Esophagus muscularis mucosa (tissue), 4 donors: ENCODE measurements around the gene C16orf96.

Source experiments
- EP300 ChIP-seq: sonication (generic); formaldehyde crosslinking; IDR thresholded peaks from one replicate; pipeline ENCODE4 v1.6.1; 2017; ENCODE audit warnings: antibody characterized with exemption
- POLR2A ChIP-seq: fragments of 450-650 bp; IDR thresholded peaks from one replicate; pipeline ENCODE4 v1.6.1; 2017; ENCODE audit warnings: antibody characterized with exemption, moderate library complexity, mild to moderate bottlenecking, low read depth
- TF ChIP-seq, protein P1 (sequence below), 3 experiments: fragments of 200-600 bp in 2 of 3; fragments of 450-650 bp in 1 of 3; sonication (generic) in 2 of 3; IDR thresholded peaks; one replicate each; pipeline ENCODE4 v1.5.1; 2017 to 2019; ENCODE audit warnings: antibody characterized with exemption in 3 of 3, mild to moderate bottlenecking in 2 of 3, moderate library complexity in 1 of 3

DNA sequence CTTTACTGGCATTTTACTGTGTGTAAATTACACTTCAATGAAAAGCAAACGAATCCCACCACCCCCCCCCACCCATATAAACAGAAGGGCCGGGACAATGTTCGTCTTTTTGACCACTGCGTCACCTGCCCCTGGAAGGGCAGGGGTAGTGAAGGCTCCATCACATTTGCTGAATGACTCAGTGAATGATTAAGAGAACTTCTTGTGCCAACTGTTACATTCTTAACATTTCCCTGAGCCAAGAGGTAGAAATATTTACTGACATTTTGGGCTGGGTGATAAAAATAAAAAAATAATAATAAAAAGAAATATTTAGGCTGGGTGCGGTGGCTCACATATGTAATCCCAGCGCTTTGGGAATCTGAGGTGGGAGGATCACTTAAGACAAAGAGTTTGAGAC is 24.1 kb downstream of the C16orf96 start:
- no peak for TF ChIP-seq POLR2A
- TF ChIP-seq, protein P1, sequence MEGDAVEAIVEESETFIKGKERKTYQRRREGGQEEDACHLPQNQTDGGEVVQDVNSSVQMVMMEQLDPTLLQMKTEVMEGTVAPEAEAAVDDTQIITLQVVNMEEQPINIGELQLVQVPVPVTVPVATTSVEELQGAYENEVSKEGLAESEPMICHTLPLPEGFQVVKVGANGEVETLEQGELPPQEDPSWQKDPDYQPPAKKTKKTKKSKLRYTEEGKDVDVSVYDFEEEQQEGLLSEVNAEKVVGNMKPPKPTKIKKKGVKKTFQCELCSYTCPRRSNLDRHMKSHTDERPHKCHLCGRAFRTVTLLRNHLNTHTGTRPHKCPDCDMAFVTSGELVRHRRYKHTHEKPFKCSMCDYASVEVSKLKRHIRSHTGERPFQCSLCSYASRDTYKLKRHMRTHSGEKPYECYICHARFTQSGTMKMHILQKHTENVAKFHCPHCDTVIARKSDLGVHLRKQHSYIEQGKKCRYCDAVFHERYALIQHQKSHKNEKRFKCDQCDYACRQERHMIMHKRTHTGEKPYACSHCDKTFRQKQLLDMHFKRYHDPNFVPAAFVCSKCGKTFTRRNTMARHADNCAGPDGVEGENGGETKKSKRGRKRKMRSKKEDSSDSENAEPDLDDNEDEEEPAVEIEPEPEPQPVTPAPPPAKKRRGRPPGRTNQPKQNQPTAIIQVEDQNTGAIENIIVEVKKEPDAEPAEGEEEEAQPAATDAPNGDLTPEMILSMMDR (IDR thresholded peaks at IDR 0.05): no peak
- no peak for TF ChIP-seq EP300
